ENCODE measurements around the gene TMPRSS2.

- no peak for TF ChIP-seq EGR1 (IDR thresholded peaks at IDR 0.05; ENCODE audit: low read depth)
- TF ChIP-seq CTCF (IDR thresholded peaks at IDR 0.05 in 2 of 3, conservative IDR thresholded peaks at IDR 0.05 in 1 of 3; ENCODE audit: borderline replicate concordance in 1 of 3, insufficient read depth in 1 of 3, low read depth in 2 of 3, low read length in 2 of 3), result no peak
- no peak for TF ChIP-seq POLR2A (IDR thresholded peaks at IDR 0.05; ENCODE audit: borderline replicate concordance, extremely low read depth, insufficient read depth, insufficient read length)
- no peak for TF ChIP-seq REST (IDR thresholded peaks at IDR 0.05; ENCODE audit: low read depth)
- TF ChIP-seq SIN3A (IDR thresholded peaks at IDR 0.05; ENCODE audit: low read depth), result no peak
- no peak for TF ChIP-seq JUND (IDR thresholded peaks at IDR 0.05)
- no peak for TF ChIP-seq ATF3 (IDR thresholded peaks at IDR 0.05)
- no peak for TF ChIP-seq YY1 (IDR thresholded peaks at IDR 0.05; ENCODE audit: extremely low read depth, insufficient replicate concordance, low read depth, low read length)
- TF ChIP-seq RAD21 (IDR thresholded peaks at IDR 0.05; ENCODE audit: low read depth), result no peak
Measured at GRCh38 chr21:41432562-41433460, 75.1 kb downstream of the TMPRSS2 start.

Measured in HCT116 (cell line).